GM12874 (cell line): Measurements from ENCODE around the gene DFFA.

ENCODE experiments used
- TF ChIP-seq, protein P1 (sequence below): IDR thresholded peaks from 2 replicates; pipeline ENCODE4 v1.5.1; 2011; ENCODE audit warnings: low read depth, mild to moderate bottlenecking, control low read depth, low read length, moderate library complexity; ENCODE audit not compliant: insufficient read depth

Gene DFFA

DNA sequence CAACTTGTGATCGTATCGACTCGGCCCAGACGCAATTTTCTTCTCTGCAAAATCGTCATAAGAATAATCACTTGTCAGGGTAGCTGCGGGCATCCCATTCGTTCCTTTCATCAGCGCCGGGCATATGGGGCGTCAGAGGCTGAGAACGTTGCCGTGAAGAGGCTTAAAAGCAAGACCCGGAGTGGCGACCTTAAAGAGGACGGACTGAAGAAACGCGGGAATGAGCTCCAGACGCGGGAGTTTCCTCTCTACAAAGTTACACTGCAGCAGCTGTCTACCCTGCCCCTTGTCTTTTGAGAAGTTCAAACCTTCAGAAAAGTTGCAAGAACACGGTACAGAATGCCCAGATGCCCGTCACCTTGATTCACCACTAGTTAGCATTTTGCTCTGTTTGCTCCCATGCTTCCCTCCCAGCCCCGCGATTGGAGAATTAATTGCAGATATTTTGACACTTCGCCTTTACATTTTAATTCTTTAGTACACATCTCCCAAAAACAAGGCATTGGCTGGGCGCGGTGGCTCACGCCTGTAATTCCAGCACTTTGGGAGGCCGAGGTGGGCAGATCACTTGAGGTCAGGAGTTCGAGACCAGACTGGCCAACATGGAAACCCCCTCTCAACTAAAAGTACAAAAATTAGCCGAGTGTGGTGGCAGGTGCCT, 41.1 kb downstream of the DFFA start:
- TF ChIP-seq, protein P1, sequence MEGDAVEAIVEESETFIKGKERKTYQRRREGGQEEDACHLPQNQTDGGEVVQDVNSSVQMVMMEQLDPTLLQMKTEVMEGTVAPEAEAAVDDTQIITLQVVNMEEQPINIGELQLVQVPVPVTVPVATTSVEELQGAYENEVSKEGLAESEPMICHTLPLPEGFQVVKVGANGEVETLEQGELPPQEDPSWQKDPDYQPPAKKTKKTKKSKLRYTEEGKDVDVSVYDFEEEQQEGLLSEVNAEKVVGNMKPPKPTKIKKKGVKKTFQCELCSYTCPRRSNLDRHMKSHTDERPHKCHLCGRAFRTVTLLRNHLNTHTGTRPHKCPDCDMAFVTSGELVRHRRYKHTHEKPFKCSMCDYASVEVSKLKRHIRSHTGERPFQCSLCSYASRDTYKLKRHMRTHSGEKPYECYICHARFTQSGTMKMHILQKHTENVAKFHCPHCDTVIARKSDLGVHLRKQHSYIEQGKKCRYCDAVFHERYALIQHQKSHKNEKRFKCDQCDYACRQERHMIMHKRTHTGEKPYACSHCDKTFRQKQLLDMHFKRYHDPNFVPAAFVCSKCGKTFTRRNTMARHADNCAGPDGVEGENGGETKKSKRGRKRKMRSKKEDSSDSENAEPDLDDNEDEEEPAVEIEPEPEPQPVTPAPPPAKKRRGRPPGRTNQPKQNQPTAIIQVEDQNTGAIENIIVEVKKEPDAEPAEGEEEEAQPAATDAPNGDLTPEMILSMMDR: no peak

DNA sequence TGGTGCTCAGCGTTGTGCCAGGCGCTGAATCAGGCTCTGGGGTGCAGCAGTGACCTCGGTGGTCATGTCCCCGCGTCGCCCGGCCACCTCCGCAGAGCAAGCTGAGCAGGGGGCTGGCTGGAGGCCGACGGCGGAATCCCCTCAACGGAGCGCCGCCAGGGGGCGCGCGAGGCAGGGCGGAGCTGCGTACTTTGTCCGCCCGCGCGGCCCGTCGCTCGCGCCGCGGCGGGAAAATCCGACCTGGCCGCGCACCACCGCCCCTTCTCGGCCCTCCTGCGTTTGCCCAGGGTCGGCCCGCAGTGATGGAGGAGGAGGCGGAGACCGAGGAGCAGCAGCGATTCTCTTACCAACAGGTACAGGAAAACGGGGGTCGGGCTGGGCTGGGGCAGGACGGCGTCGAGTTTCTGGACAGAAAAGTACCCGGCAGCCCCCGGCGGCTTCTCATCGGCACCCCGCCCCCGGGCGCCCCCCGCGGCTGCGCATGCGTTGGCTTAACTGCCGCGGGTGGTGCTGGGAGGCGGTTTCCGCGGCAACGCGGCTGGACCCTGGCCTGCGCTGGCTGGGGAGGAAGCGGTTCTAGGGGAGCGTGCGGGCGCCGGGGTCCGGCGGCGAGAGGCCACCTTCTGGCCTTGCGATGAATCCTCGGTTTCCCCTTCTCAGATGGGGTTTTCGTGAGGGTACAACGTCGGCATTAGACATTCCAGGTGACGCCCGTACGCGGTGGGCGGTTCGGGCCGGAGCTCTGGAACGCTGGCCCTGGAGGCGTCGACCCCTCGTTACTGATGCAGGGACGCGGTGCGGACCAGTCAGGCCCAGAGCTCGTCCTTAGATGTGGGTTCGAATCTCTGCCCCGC, 41.9 kb downstream of the DFFA start, which contains the start of gene CENPS:
TSS of gene CENPS (plus strand) at position 218 of the 854 bp plus-strand sequence. CDS start at position 303, 85 bp downstream.
- TF ChIP-seq, protein P1: peak; percentile 98

DNA sequence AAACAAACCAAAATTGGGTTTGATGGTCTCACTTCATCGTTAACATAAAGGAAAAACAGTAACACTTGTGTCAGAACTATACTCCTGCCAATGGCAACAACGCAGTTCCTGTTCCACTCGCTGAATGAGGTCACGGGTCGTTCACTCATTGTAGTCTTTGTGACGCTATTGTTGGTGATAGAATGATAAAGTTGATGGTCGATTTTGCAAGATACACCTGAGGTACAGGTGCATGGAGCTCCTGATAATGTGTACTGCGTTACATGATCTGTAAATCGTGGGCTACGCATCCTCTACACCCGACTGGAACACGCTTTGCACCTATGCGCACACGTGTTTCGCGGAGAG, 42.5 kb downstream of the DFFA start:
- TF ChIP-seq, protein P1: no peak

DNA sequence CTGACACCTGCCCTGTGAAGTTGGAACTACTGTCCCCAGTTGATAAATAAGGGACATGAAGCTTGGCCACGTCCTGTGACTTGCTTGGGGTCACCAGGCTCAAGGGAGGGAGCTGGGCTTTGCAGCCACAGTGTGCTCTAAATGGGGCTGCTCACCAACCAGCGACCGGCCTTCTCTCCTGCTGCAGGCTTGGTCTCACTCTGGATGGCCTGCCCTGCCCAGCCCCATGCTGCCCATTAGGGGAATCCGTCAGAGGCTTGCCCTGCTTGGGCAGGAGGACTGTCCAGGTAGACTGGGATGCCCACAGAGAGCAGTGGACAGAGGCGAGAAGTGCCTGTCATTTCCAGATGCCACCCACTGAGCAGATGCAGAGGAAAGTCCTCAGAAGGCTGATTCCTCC, 43.3 kb downstream of the DFFA start:
- TF ChIP-seq, protein P1: no peak

DNA sequence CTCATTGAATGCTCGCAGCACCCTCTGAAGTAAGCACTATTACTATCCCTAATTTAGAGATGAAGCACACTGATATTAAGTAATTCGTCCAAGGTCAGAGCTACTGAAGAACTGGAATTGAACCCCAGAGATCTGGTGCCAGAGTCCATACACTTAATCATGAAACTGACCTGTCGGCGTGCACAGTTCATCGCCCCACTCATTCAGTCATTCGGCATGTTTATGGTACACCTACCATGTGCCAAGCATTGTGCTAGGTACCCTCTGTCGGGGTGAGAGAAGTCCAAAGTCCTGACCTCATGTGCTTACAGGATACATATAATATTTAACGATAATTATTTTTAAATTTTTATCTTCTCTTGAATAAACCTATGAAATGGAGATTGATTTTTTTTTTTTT, 47.7 kb downstream of the DFFA start:
- TF ChIP-seq, protein P1: no peak

DNA sequence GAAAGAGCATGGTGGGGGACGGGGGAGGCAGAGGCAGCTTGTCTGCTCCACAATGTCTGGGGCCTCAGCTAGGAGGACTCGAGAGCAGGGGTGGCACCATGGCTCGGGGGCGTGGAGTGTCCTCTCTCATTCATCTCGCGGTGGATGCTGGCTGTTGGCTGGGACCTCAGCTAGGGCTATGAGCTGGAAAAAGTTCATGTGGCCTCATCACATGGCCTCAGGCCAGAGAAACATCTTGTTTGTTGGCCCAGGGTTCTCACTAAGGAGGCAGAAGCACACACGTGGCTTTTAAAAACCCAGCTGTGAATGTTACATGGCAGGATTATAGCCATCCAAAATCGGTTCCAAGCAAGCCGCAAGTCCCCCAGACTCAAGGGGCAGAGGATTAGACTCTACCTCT, 48.3 kb downstream of the DFFA start:
- TF ChIP-seq, protein P1: no peak

DNA sequence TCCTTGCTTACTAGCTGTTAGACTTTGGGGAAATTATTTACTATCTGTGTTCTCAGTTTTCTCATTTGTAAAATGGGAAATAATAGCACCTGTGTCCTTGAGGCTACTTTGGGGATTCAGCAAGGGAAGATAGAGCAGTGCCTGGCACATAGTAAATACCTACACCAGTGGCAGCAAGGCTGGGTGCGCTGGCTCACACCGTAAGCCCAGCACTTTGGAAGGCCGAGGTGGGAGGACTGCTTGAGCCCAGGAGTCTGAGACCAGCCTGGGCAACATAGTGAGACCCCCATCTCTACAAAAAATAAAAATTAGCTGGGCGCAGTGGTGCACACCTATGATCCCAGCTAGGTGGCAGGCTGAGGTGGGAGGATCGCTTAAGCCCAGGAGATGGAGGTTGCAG, 50.7 kb downstream of the DFFA start:
- TF ChIP-seq, protein P1: no peak
